GM21515 (cell line): ENCODE measurements around the gene CRYBG1.
"Not testable (repeated sequence)": the region's sequence is repeated elsewhere in the genome, so short reads cannot be mapped to it uniquely, and the experiment has no call there.

Experiments used
- ATAC-seq: cut with Tn5 transposase; IDR thresholded peaks from one replicate; pipeline ENCODE4 v1.9.1; 2021; ENCODE audit not compliant: unreplicated experiment

CRYBG1 gene

GRCh38 chr6:106581468-106581867, 221.0 kb downstream of the CRYBG1 start:
- no peak for ATAC-seq

GRCh38 chr6:106586815-106587415, 226.4 kb downstream of the CRYBG1 start:
- ATAC-seq = no peak

- ATAC-seq = not testable (repeated sequence)
These were observed 228.4 kb downstream of the CRYBG1 start for GRCh38 chr6:106588937-106589336.

GRCh38 chr6:106591111-106591825, 230.8 kb downstream of the CRYBG1 start:
- no peak for ATAC-seq

- no peak for ATAC-seq
These were observed 238.9 kb downstream of the CRYBG1 start for GRCh38 chr6:106599440-106599839.

GRCh38 chr6:106600329-106600728, 239.8 kb downstream of the CRYBG1 start:
- ATAC-seq = no peak

GRCh38 chr6:106608080-106608668, 247.7 kb downstream of the CRYBG1 start:
- no peak for ATAC-seq

- no peak for ATAC-seq
These were observed 249.2 kb downstream of the CRYBG1 start for GRCh38 chr6:106609699-106610098.

- ATAC-seq = no peak
These were observed 250.5 kb downstream of the CRYBG1 start for GRCh38 chr6:106611030-106611429.

GRCh38 chr6:106612671-106613416, 252.3 kb downstream of the CRYBG1 start:
- ATAC-seq = no peak

GRCh38 chr6:106613590-106613989, 253.1 kb downstream of the CRYBG1 start:
- no peak for ATAC-seq

- no peak for ATAC-seq
These were observed 253.6 kb downstream of the CRYBG1 start for GRCh38 chr6:106614166-106614565.

GRCh38 chr6:106614592-106615257, 254.2 kb downstream of the CRYBG1 start:
- ATAC-seq = no peak

GRCh38 chr6:106617302-106617701, 256.8 kb downstream of the CRYBG1 start:
- no peak for ATAC-seq

- ATAC-seq = no peak
These were observed 257.3 kb downstream of the CRYBG1 start for GRCh38 chr6:106617857-106618256.

GRCh38 chr6:106618324-106618723, 257.8 kb downstream of the CRYBG1 start:
- ATAC-seq = no peak

GRCh38 chr6:106619223-106619622, 258.7 kb downstream of the CRYBG1 start:
- no peak for ATAC-seq

GRCh38 chr6:106620931-106621672, 260.6 kb downstream of the CRYBG1 start:
- ATAC-seq = no peak
